Esophagus squamous epithelium (tissue), 4 donors: ENCODE measurements around the gene LRRN2.

Experiments
- CTCF ChIP-seq, 6 experiments: fragments of 450-650 bp in 4 of 6; fragments of 200-600 bp in 2 of 6; sonication (generic) in 2 of 6; IDR thresholded peaks; one replicate each; pipeline ENCODE4 v1.5.1; 2016 to 2019; ENCODE audit warnings: antibody characterized with exemption in 6 of 6, mild to moderate bottlenecking in 4 of 6, moderate library complexity in 4 of 6
- POLR2A ChIP-seq, 4 donors: fragments of 450-650 bp; IDR thresholded peaks; one replicate each; pipeline ENCODE4 v1.6.1; 2017; ENCODE audit warnings: antibody characterized with exemption in 4 of 4, mild to moderate bottlenecking in 4 of 4, moderate library complexity in 3 of 4

GRCh38 chr1:204643503-204643902, 42.0 kb downstream of the LRRN2 start:
- TF ChIP-seq CTCF (IDR thresholded peaks at IDR 0.05) (no peak), POLR2A (IDR thresholded peaks at IDR 0.05) (no peak)
